T-helper 1 cell treated with Interleukin-12 subunit alpha and Interleukin-12 subunit beta and Interleukin-4 antibody, amounts not matched to agents 30 μg/mL and 1 μg/mL, for 36 hours (primary cell): ENCODE results near the gene ELN.

Experiments used
- H3K27ac Mint-ChIP-seq: one replicate; pipeline ENCODE4 v1.8.0; 2021; ENCODE audit warnings: mild to moderate bottlenecking, mixed read lengths
- H3K27me3 Mint-ChIP-seq: one replicate; pipeline ENCODE4 v1.8.0; 2021; ENCODE audit warnings: low read depth, mixed read lengths
- H3K36me3 Mint-ChIP-seq: one replicate; pipeline ENCODE4 v1.8.0; 2021; ENCODE audit warnings: low read depth, mixed read lengths
- H3K4me1 Mint-ChIP-seq: one replicate; pipeline ENCODE4 v1.8.0; 2021; ENCODE audit warnings: low read depth, mixed read lengths
- H3K4me3 Mint-ChIP-seq: one replicate; pipeline ENCODE4 v1.8.0; 2021; ENCODE audit warnings: mild to moderate bottlenecking, moderate library complexity, mixed read lengths
- H3K9me3 Mint-ChIP-seq: one replicate; pipeline ENCODE4 v1.8.0; 2021; ENCODE audit warnings: mixed read lengths

Gene ELN

DNA sequence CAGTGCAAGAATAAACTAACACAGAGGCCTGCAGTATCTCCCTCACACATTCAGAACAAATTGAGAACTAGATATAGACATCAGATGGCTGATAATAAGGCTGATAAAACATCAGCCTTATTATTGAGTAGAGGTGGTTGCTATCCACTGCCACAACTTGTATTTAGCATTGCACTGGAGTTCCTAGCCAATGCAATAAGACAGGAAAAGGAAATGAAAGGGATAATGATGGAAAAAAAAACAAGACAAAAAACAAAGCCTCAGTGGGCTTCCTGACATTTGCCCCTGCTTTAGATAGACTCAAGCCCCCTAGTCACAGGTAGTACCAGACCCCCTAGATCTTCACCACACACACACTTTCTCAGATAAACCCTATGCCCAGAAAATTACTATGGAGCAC is 33.2 kb upstream of the ELN start:
- Mint-ChIP-seq H3K27me3 (no peaks in the 10 kb centered on the region), H3K27ac (no peak overlapping the region), H3K9me3 (peaks cover 21% of the 10 kb centered on the region), H3K4me1 (no peaks in the 10 kb centered on the region), H3K36me3 (no peaks in the 10 kb centered on the region), H3K4me3 (no peak overlapping the region)

DNA sequence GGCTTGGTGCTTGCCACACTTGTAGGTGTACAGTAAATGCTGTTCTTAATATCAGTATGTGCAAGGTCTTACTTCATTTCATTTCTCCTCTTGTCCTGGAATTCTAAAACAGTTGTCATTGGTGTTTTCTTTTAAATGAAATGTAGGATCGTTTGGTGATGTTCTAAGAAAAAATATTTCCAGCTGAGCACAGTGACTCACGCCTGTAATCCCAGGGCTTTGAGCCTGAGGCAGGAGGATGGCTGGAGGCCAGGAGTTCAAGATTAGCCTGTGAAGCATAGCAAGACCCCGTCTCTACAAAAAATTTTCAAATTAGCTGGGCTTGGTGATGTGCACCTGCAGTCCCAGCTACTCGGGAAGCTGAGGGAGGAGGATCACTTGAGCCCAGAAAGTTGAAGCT is 32.6 kb upstream of the ELN start:
- Mint-ChIP-seq H3K9me3 (peaks cover 21% of the 10 kb centered on the region), H3K4me3 (no peak overlapping the region), H3K4me1 (no peaks in the 10 kb centered on the region), H3K27me3 (no peaks in the 10 kb centered on the region), H3K27ac (no peak overlapping the region), H3K36me3 (no peaks in the 10 kb centered on the region)

DNA sequence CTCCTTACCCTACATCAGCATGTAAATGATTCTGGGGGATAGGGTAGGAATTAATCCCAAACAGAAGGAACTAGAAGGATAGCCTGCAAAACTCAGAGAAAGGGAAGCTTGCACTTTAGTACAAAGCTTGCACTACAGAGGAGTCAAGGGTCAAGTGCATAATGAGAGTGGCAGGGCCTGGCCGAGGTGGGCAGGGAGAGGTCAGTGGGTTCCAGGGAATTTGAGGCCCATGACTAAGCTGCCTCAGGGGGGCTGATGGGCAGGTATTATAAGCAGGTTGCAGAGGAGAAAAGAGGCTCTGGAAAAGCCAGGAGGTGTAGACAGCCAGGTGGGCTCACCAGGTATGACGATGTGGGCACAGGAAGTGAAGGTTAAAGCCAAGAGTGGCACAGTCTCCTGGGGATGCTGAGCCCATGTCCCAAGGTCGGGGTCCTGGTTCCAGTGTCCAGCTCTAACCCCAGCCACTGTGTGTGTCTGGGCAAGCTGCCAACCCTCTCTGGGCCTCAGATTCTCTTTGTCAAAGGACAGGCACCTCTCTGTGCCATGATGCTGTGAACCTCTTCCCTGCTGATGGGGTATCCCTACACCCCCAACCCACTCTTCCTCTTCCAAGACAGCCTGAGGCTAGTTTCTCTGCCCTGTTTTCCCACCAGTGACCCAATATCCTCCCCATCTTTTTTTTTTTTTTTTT is 32.0 kb upstream of the ELN start:
- Mint-ChIP-seq H3K4me1 (no peaks in the 10 kb centered on the region), H3K27ac (no peak overlapping the region), H3K9me3 (peaks cover 21% of the 10 kb centered on the region), H3K36me3 (no peaks in the 10 kb centered on the region), H3K4me3 (no peak overlapping the region), H3K27me3 (no peaks in the 10 kb centered on the region)

DNA sequence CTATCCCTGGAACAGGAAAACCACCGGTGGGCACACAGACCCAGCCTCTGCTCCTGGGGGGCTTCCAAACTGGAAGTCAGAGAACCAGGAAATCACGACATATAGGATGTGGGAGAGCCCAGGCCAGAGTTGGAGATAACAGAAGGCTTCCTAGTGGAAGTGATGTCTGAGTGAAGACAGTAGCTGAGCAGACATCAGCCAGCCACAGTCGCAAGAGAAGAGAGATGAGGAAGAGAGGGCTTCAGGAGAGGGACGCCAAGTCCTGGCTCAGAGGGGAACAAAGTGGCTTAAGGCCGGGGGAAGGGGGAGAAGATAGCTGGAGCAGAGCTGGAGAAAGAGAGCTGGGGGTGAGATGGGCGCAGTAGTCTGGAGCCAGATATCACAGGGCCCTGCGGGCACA is 30.9 kb upstream of the ELN start:
- Mint-ChIP-seq H3K36me3 (no peaks in the 10 kb centered on the region), H3K27ac (no peak overlapping the region), H3K4me1 (no peaks in the 10 kb centered on the region), H3K9me3 (peaks cover 21% of the 10 kb centered on the region), H3K4me3 (no peak overlapping the region), H3K27me3 (no peaks in the 10 kb centered on the region)

- H3K27ac Mint-ChIP-seq = no peak overlapping the region
- no peaks in the 10 kb centered on the region for H3K27me3 Mint-ChIP-seq
- H3K36me3 Mint-ChIP-seq = no peaks in the 10 kb centered on the region
- peaks cover 11% of the 10 kb centered on the region for H3K9me3 Mint-ChIP-seq
- no peak overlapping the region for H3K4me3 Mint-ChIP-seq
- peaks cover 8% of the 10 kb centered on the region for H3K4me1 Mint-ChIP-seq
Measured at GRCh38 chr7:73999664-74000435, 28.1 kb upstream of the ELN start.

DNA sequence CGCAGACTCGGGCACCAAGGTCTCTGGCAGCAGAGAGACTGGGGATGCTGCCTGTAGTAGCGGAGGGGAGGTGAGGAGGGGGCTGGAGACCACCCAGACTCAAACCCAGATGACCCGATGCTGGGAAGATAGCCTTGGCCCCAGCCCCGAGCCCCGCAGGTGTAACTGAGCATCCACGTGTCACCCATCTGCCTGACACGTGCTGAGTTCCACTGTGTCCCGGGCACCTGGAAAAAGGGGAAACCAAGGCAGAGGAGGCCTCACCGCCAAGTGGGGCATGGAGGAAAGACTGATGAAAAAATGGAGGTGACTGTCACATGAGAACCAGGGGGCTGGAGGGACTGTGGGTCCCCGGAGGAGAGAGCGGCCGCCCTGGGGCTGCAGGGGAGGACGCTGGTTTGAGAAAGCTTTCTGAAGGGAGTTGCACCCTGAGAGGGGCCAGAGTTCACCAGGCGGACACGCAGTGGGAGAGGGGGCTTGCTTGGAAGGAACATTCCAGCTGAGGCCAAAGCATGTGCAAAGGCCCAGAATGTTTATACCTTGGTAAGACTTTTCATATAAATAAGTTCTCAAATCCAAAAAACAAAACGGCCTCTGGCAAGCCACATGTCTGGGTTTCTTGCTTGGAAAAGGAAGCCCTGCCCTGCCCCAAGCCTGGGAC is 27.4 kb upstream of the ELN start:
- peaks cover 8% of the 10 kb centered on the region for H3K4me1 Mint-ChIP-seq
- no peak overlapping the region for H3K4me3 Mint-ChIP-seq
- peak overlapping the region; percentile 59 for H3K27ac Mint-ChIP-seq
- peaks cover 5% of the 10 kb centered on the region for H3K9me3 Mint-ChIP-seq
- no peaks in the 10 kb centered on the region for H3K36me3 Mint-ChIP-seq
- H3K27me3 Mint-ChIP-seq = no peaks in the 10 kb centered on the region

GRCh38 chr7:74001150-74001494 is 26.9 kb upstream of the ELN start:
- Mint-ChIP-seq H3K27me3 (no peaks in the 10 kb centered on the region), H3K4me3 (no peak overlapping the region), H3K4me1 (peaks cover 8% of the 10 kb centered on the region), H3K9me3 (peaks cover 5% of the 10 kb centered on the region), H3K36me3 (no peaks in the 10 kb centered on the region), H3K27ac (no peak overlapping the region)

GRCh38 chr7:74002474-74003017 is 25.4 kb upstream of the ELN start:
- Mint-ChIP-seq H3K9me3 (no peaks in the 10 kb centered on the region), H3K4me3 (peak overlapping the region; percentile 12), H3K27ac (peak overlapping the region; percentile 77), H3K4me1 (peaks cover 8% of the 10 kb centered on the region), H3K27me3 (no peaks in the 10 kb centered on the region), H3K36me3 (no peaks in the 10 kb centered on the region)

DNA sequence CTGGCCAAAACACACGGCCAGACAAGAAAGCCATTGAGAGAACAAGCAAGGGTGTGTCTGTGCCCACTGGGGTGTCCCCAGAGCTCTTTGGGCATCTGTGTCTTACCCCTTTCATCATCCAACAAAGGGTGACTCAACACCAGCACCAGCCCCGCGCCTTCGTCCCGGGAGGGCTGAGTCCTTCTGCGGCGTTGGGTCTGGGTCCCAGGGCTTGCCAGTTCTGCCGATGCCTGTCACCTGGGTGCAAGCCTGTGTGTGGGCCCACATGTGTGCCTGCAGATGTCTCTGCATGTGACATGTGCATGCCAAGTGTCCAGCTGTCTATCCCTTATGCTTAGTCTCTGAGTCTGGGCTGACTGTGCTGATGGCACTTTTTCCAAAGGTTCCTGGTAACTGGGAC is 24.4 kb upstream of the ELN start:
- H3K4me3 Mint-ChIP-seq = no peak overlapping the region
- H3K27ac Mint-ChIP-seq = peak overlapping the region; percentile 67

GRCh38 chr7:74006032-74006431 is 21.9 kb upstream of the ELN start:
- no peaks in the 10 kb centered on the region for H3K27me3 Mint-ChIP-seq
- H3K9me3 Mint-ChIP-seq = no peaks in the 10 kb centered on the region
- peaks cover 8% of the 10 kb centered on the region for H3K4me1 Mint-ChIP-seq
- no peak overlapping the region for H3K4me3 Mint-ChIP-seq
- no peak overlapping the region for H3K27ac Mint-ChIP-seq
- H3K36me3 Mint-ChIP-seq = no peaks in the 10 kb centered on the region

More for the DNA sequence above, 24.4 kb upstream of the ELN start:
- Mint-ChIP-seq H3K27me3 (no peaks in the 10 kb centered on the region), H3K36me3 (no peaks in the 10 kb centered on the region), H3K9me3 (no peaks in the 10 kb centered on the region), H3K4me1 (peaks cover 8% of the 10 kb centered on the region)

DNA sequence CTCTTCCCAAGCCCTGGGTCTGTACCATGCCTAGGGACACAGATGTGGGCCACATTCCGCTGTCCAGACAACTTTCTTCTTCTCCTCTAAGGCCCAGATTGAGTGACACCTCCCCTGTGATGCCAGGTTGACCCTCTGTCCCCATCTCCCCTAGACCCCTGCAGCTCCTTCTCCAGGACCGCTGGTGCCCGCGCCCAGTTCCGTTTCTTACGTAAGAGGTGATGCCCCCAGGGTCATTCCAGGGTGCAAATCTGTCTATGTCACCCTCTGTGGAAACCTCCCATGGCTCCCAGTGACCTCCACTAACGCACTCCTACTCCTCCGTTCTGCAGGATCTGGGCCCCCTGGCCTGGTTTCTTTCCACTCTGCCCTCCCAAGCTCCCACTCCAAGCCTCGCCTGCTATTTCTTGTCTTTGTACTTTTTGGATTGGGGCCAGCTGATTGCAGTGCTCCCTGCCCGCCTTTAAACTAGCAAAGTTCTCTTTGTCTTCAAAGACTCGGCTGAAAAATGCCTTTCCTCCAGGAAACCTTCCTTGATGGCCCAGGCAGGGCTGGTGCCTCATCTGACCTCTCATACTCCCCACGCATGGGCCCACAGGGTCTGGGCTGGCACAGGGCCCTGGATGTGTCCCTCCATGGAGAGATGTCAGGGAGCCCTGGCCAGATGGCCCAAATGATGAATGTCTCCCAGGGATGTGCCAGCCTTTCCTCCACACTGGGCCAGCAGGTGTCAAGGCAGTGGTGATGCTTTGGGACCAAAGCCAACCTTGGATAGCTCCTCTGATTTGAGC is 21.3 kb upstream of the ELN start:
- Mint-ChIP-seq H3K4me3 (no peak overlapping the region), H3K4me1 (peaks cover 8% of the 10 kb centered on the region), H3K9me3 (no peaks in the 10 kb centered on the region), H3K27ac (no peak overlapping the region), H3K27me3 (no peaks in the 10 kb centered on the region), H3K36me3 (no peaks in the 10 kb centered on the region)

DNA sequence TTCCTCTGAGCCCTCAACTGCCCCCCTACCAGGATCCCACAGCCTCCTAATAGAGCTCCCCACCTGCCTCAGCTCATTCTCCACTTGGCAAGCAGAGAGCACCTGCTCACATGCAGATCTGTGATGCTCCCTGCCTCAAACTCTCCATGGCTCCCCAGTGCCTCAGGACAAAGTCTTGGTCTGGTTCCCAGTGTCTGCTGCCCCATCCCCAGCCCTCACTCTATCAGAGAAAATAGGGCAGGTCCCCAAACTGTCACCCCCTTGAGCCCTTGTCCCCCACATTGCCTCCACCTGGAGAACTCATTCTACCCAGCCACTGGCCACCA is 20.8 kb upstream of the ELN start:
- Mint-ChIP-seq H3K27ac (no peak overlapping the region), H3K4me1 (peaks cover 8% of the 10 kb centered on the region), H3K9me3 (no peaks in the 10 kb centered on the region), H3K36me3 (no peaks in the 10 kb centered on the region), H3K4me3 (no peak overlapping the region), H3K27me3 (no peaks in the 10 kb centered on the region)

GRCh38 chr7:74008687-74009086 is 19.3 kb upstream of the ELN start:
- Mint-ChIP-seq H3K27me3 (no peaks in the 10 kb centered on the region), H3K27ac (no peak overlapping the region), H3K4me1 (no peaks in the 10 kb centered on the region), H3K4me3 (no peak overlapping the region), H3K9me3 (no peaks in the 10 kb centered on the region), H3K36me3 (no peaks in the 10 kb centered on the region)

GRCh38 chr7:74009719-74010118 is 18.3 kb upstream of the ELN start:
- Mint-ChIP-seq H3K9me3 (no peaks in the 10 kb centered on the region), H3K27ac (no peak overlapping the region), H3K4me3 (no peak overlapping the region), H3K27me3 (no peaks in the 10 kb centered on the region), H3K4me1 (no peaks in the 10 kb centered on the region), H3K36me3 (no peaks in the 10 kb centered on the region)
